ENCODE data around the gene FAM174B. TPM values are rescaled to one million over a fixed set of nuclear protein-coding genes. Genes with fewer than 3 reads are reported as not detected.

The FAM174B gene
- total RNA-seq, 1 donor from 2014 or later = 13.6 TPM

Other genes with a start within 250 kb of the FAM174B start
- gene CHD2, start 244.5 kb upstream of the FAM174B start, total RNA-seq = 165 TPM

All from occipital lobe (tissue), 1 donor.